MM.1S (cell line): ENCODE results near the gene ZNF490.

Experiments
- DNase-seq: peaks from one replicate; pipeline ENCODE4 v3.0.0-alpha.2; 2015
- H2AFZ ChIP-seq: fragments of 300-600 bp; sonication (generic); 2 replicates; pipeline ENCODE4 v1.6.0; 2016; ENCODE audit warnings: antibody characterized with exemption, low read length
- H3F3A ChIP-seq: fragments of 300-600 bp; sonication (generic); 2 replicates; pipeline ENCODE4 v1.6.1; 2016; ENCODE audit warnings: mild to moderate bottlenecking, antibody characterized with exemption, low read length, moderate library complexity, mixed read lengths; ENCODE audit not compliant: insufficient read depth
- H3K27ac ChIP-seq: fragments of 300-600 bp; sonication (generic); 2 replicates; pipeline ENCODE4 v1.5.1; 2016; ENCODE audit warnings: mild to moderate bottlenecking, low read length
- H3K27me3 ChIP-seq: fragments of 300-600 bp; sonication (generic); replicated peaks from 2 replicates; pipeline ENCODE4 v1.6.0; 2016; ENCODE audit warnings: low read length; ENCODE audit not compliant: insufficient read depth
- H3K36me3 ChIP-seq: fragments of 300-600 bp; sonication (generic); replicated peaks from 2 replicates; pipeline ENCODE4 v1.6.1; 2016; ENCODE audit warnings: mild to moderate bottlenecking, low read length, mixed read lengths; ENCODE audit not compliant: insufficient read depth
- H3K4me1 ChIP-seq: fragments of 300-600 bp; sonication (generic); 2 replicates; pipeline ENCODE4 v1.6.1; 2016; ENCODE audit warnings: low read length, mixed read lengths
- H3K4me2 ChIP-seq: fragments of 300-600 bp; sonication (generic); 2 replicates; pipeline ENCODE4 v1.6.0; 2016; ENCODE audit warnings: low read depth, low read length
- H3K4me3 ChIP-seq: fragments of 300-600 bp; sonication (generic); 2 replicates; pipeline ENCODE4 v1.5.1; 2016; ENCODE audit warnings: low read length, mixed read lengths
- H3K79me2 ChIP-seq: fragments of 300-600 bp; sonication (generic); 2 replicates; pipeline ENCODE4 v1.6.1; 2016; ENCODE audit warnings: mixed run types, low read length, mixed read lengths
- H3K9ac ChIP-seq: fragments of 300-600 bp; sonication (generic); 2 replicates; pipeline ENCODE4 v1.6.1; 2016; ENCODE audit warnings: low read length, mixed read lengths
- H3K9me2 ChIP-seq: fragments of 300-600 bp; sonication (generic); replicated peaks from 2 replicates; pipeline ENCODE4 v1.6.1; 2016; ENCODE audit warnings: mild to moderate bottlenecking, low read length, mixed read lengths; ENCODE audit not compliant: insufficient read depth
- H3K9me3 ChIP-seq: fragments of 300-600 bp; sonication (generic); replicated peaks from 2 replicates; pipeline ENCODE4 v1.6.1; 2016; ENCODE audit warnings: mild to moderate bottlenecking, low read length, mixed read lengths; ENCODE audit not compliant: insufficient read depth
- H4K20me1 ChIP-seq: fragments of 300-600 bp; sonication (generic); 2 replicates; pipeline ENCODE4 v1.6.1; 2016; ENCODE audit warnings: mild to moderate bottlenecking, low read length, moderate library complexity, mixed read lengths; ENCODE audit not compliant: insufficient read depth
- CTCF ChIP-seq: fragments of 300-600 bp; sonication (generic); IDR thresholded peaks from 2 replicates; pipeline ENCODE4 v1.5.1; 2016; ENCODE audit warnings: antibody characterized with exemption, low read length, mixed read lengths
- EZH2 ChIP-seq: fragments of 300-600 bp; sonication (generic); optimal IDR thresholded peaks from 2 replicates; pipeline ENCODE3; 2017; ENCODE audit warnings: low read depth, mild to moderate bottlenecking, antibody characterized with exemption, low read length, mixed read lengths
- EZH2phosphoT487 ChIP-seq: fragments of 300-600 bp; sonication (generic); IDR thresholded peaks from 2 replicates; pipeline ENCODE4 v1.6.1; 2018; ENCODE audit warnings: antibody characterized with exemption, low read length

ZNF490 gene

GRCh38 chr19:12597594-12597993 lies 13.0 kb downstream of the ZNF490 start:
- Histone ChIP-seq H3K4me2 (no peak overlapping the region), H3K9me3 (no peaks in the 10 kb centered on the region), H4K20me1 (no peaks in the 10 kb centered on the region), H3K36me3 (no peaks in the 10 kb centered on the region), H3K4me1 (no peaks in the 10 kb centered on the region), H3K4me3 (no peak overlapping the region), H3K27me3 (no peaks in the 10 kb centered on the region), H3K27ac (no peak overlapping the region), H3K79me2 (peaks cover 15% of the 10 kb centered on the region), H3K9me2 (no peaks in the 10 kb centered on the region), H3F3A (no peaks in the 10 kb centered on the region), H3K9ac (no peak overlapping the region), H2AFZ (no peak overlapping the region)
- TF ChIP-seq EZH2 (no peak), CTCF (no peak), EZH2phosphoT487 (no peak)
- DNase-seq: no peak

- Histone ChIP-seq H3K79me2 (peaks cover 10% of the 10 kb centered on the region; the same call in 1 of the 2 replicates), H3K4me2 (no peak overlapping the region), H2AFZ (no peak overlapping the region), H3F3A (no peaks in the 10 kb centered on the region), H3K4me3 (no peak overlapping the region), H3K9me2 (no peaks in the 10 kb centered on the region), H4K20me1 (no peaks in the 10 kb centered on the region), H3K36me3 (no peaks in the 10 kb centered on the region), H3K27me3 (no peaks in the 10 kb centered on the region), H3K27ac (no peak overlapping the region), H3K9ac (no peak overlapping the region), H3K9me3 (no peaks in the 10 kb centered on the region), H3K4me1 (no peaks in the 10 kb centered on the region)
- no peak for DNase-seq
- TF ChIP-seq CTCF (no peak), EZH2phosphoT487 (no peak), EZH2 (no peak)
Measured at GRCh38 chr19:12596927-12597548, 13.6 kb downstream of the ZNF490 start.

- H3K9me3 ChIP-seq: no peaks in the 10 kb centered on the region
- no peak overlapping the region for H3K4me2 ChIP-seq
- no peaks in the 10 kb centered on the region for H3K36me3 ChIP-seq
- H4K20me1 ChIP-seq: no peaks in the 10 kb centered on the region
- TF ChIP-seq EZH2phosphoT487: no peak
- no peak for TF ChIP-seq CTCF
- no peak for TF ChIP-seq EZH2
- no peak overlapping the region for H3K9ac ChIP-seq
- H3K9me2 ChIP-seq: no peaks in the 10 kb centered on the region
- H3K4me3 ChIP-seq: no peak overlapping the region
- DNase-seq: no peak
- no peaks in the 10 kb centered on the region for H3K27me3 ChIP-seq
- H3F3A ChIP-seq: no peaks in the 10 kb centered on the region
- H2AFZ ChIP-seq: no peak overlapping the region
- H3K27ac ChIP-seq: no peak overlapping the region
- H3K4me1 ChIP-seq: no peaks in the 10 kb centered on the region
- peaks cover 10% of the 10 kb centered on the region; the same call in 1 of the 2 replicates for H3K79me2 ChIP-seq
Measured at GRCh38 chr19:12596485-12596884, 14.1 kb downstream of the ZNF490 start.
